Stomach smooth muscle (tissue), 2 donors: ENCODE data around the gene PRDX4.
"Not testable (repeated sequence)": the region's sequence is repeated elsewhere in the genome, so short reads cannot be mapped to it uniquely, and the experiment has no call there.

Experiments used
- H3K27ac ChIP-seq: one replicate; pipeline ENCODE4 v1.7.0; 2013; ENCODE audit warnings: mild to moderate bottlenecking, low read length, inconsistent platforms
- H3K27me3 ChIP-seq, 2 donors: one replicate each; pipeline ENCODE4 v1.7.0; 2013; ENCODE audit warnings: low read length in 2 of 2; ENCODE audit not compliant: insufficient read depth in 2 of 2, control insufficient read depth in 1 of 2
- H3K36me3 ChIP-seq, 2 donors: one replicate each; pipeline ENCODE4 v1.7.0; 2013; ENCODE audit warnings: low read length in 2 of 2; ENCODE audit not compliant: control insufficient read depth in 2 of 2, insufficient read depth in 2 of 2
- H3K4me1 ChIP-seq: one replicate; pipeline ENCODE4 v1.7.0; 2013; ENCODE audit warnings: low read length; ENCODE audit not compliant: control insufficient read depth, insufficient read depth
- H3K4me3 ChIP-seq, 2 donors: one replicate each; pipeline ENCODE4 v1.7.0; 2013; ENCODE audit warnings: low read length in 2 of 2
- H3K9ac ChIP-seq, 2 donors: one replicate each; pipeline ENCODE4 v1.7.0; 2013; ENCODE audit warnings: low read length in 2 of 2, mild to moderate bottlenecking in 1 of 2
- H3K9me3 ChIP-seq, 2 donors: one replicate each; pipeline ENCODE4 v1.7.0; 2013; ENCODE audit warnings: low read length in 2 of 2; ENCODE audit not compliant: control insufficient read depth in 2 of 2
- donor health status: healthy.
- donor health status: Pancreatic carcinoma.

PRDX4 gene

DNA sequence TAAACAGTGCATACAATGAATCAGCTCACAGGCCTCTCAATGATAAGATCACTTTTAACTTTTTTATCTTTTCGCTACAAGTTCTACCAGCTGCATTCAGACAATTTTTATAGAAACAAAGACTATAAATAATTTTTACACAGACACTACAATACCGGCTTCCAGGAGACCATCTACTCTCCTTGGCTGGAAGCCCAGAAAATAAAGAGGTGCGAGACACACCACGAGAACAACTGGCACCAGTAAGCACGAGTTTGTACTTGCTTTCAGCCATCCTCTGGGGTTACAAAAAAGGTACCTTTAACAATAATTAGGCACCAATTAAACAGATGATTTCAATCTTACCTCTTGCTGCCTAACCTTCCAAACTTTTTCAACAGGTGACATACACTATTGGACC, 11.2 kb upstream of the PRDX4 start:
- Histone ChIP-seq H3K27me3 (peaks cover 0 to 8% of the 10 kb centered on the region in 2 donors), H3K36me3 (no peaks in the 10 kb centered on the region), H3K27ac (no peak overlapping the region), H3K9me3 (peaks cover 0 to 3% of the 10 kb centered on the region in 2 donors), H3K4me1 (no peaks in the 10 kb centered on the region), H3K4me3 (no peak overlapping the region), H3K9ac (no peak overlapping the region)

- Histone ChIP-seq H3K4me3 (no peak overlapping the region), H3K27ac (no peak overlapping the region), H3K4me1 (no peaks in the 10 kb centered on the region), H3K9ac (no peak overlapping the region), H3K9me3 (peaks cover 0 to 3% of the 10 kb centered on the region in 2 donors), H3K27me3 (peaks cover 0 to 6% of the 10 kb centered on the region in 2 donors), H3K36me3 (no peaks in the 10 kb centered on the region)
Observed at GRCh38 chrX:23656684-23657083, 10.6 kb upstream of the PRDX4 start.

GRCh38 chrX:23659339-23659738, 8.0 kb upstream of the PRDX4 start:
- no peak overlapping the region for H3K27ac ChIP-seq
- H3K4me3 ChIP-seq: no peak overlapping the region
- H3K27me3 ChIP-seq: peaks cover 0 to 3% of the 10 kb centered on the region in 2 donors
- no peaks in the 10 kb centered on the region for H3K4me1 ChIP-seq
- H3K36me3 ChIP-seq: no peaks in the 10 kb centered on the region
- no peak overlapping the region for H3K9ac ChIP-seq
- no peaks in the 10 kb centered on the region for H3K9me3 ChIP-seq

- H3K36me3 ChIP-seq, H3K4me1 ChIP-seq, H3K27me3 ChIP-seq, H3K9ac ChIP-seq, H3K27ac ChIP-seq, H3K9me3 ChIP-seq, H3K4me3 ChIP-seq: not testable (repeated sequence)
Observed at GRCh38 chrX:23660083-23660765, 7.1 kb upstream of the PRDX4 start.

DNA sequence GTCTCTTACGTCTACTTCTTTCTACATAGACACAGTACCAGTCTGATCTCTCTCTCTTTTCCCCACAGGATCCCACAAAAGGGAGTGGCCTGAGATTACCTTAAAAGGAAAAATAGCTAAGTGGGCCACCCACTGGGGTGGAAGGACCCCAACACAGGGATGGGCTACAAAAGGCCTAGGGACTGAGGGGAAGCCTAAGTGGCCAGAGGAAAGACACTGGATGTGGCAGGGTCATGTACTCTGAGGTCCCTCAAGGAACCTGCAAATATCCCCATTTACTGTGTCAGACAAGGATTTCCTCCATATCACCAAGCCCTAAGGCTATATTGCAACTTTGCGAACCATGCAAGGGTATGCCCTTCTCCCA, 6.5 kb upstream of the PRDX4 start:
- Histone ChIP-seq H3K27me3 (no peaks in the 10 kb centered on the region), H3K27ac (no peak overlapping the region), H3K36me3 (no peaks in the 10 kb centered on the region), H3K9ac (no peak overlapping the region), H3K4me1 (no peaks in the 10 kb centered on the region), H3K4me3 (no peak overlapping the region), H3K9me3 (no peaks in the 10 kb centered on the region)

DNA sequence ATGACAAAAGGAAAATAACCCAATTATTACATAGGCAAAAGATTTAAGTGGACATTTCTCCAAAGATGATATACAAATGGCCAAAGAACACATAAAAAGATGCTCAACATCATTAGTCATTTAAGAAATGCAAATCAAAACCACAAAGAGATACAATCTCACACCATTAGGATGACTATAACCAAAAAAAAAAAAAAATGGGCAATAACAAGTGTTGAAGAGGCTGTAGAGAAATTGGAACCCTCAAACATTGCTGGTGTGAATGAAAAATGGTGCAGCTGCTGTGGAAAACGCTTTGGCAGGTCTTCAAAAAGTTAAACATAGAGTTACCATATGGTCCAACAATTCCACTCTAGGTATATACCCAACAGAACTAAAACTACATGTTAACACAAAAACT, 5.6 kb upstream of the PRDX4 start:
- Histone ChIP-seq H3K4me3 (no peak overlapping the region), H3K27me3 (no peaks in the 10 kb centered on the region), H3K4me1 (no peaks in the 10 kb centered on the region), H3K36me3 (no peaks in the 10 kb centered on the region), H3K9ac (no peak overlapping the region), H3K9me3 (no peaks in the 10 kb centered on the region), H3K27ac (no peak overlapping the region)

GRCh38 chrX:23662187-23662586, 5.1 kb upstream of the PRDX4 start:
- no peak overlapping the region for H3K4me3 ChIP-seq
- no peaks in the 10 kb centered on the region for H3K36me3 ChIP-seq
- H3K27me3 ChIP-seq: no peaks in the 10 kb centered on the region
- no peaks in the 10 kb centered on the region for H3K4me1 ChIP-seq
- no peaks in the 10 kb centered on the region for H3K9me3 ChIP-seq
- no peak overlapping the region for H3K9ac ChIP-seq
- H3K27ac ChIP-seq: no peak overlapping the region

DNA sequence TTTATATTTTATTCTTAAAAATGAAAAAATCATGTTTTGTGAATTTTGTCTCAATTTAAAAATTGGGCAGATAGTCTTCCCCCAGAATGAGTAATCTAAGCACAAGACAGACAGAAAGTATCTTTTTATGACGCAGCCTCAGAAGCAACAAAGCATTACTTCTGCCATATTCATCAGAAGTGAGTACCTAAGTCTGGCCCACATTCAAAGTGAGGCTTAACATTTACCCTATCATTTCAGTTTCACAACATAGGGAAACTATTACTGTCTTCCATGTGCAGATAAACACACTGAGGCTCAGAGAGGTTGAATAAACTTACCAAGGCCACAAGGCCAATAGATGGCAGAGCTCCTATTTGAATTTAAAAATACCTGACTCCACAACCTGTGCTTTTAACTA, 4.4 kb upstream of the PRDX4 start:
- H3K9ac ChIP-seq: no peak overlapping the region
- no peaks in the 10 kb centered on the region for H3K9me3 ChIP-seq
- no peak overlapping the region for H3K4me3 ChIP-seq
- no peaks in the 10 kb centered on the region for H3K27me3 ChIP-seq
- H3K27ac ChIP-seq: no peak overlapping the region
- H3K4me1 ChIP-seq: no peaks in the 10 kb centered on the region
- H3K36me3 ChIP-seq: no peaks in the 10 kb centered on the region

DNA sequence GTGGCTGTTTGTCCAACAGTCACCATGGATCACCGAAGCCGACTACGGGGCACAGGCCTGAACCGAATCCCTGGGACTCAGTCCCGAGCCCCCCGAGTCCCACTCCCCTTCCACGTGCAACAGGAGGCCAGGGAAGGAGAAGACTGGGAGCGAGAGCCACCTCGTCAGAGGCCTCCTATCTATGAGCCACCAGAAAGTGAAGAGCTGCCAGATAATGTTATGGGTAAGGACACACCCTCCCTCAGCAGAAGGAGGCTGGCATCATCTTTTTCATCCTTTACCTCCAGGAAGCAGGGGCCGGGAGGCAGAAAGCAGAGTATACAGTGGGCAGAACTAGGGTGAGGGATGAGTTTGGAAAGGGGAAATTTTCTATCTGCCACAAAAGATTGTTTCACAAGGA, 2.8 kb upstream of the PRDX4 start:
- Histone ChIP-seq H3K9ac (no peak overlapping the region), H3K27ac (no peak overlapping the region), H3K9me3 (no peaks in the 10 kb centered on the region), H3K27me3 (no peaks in the 10 kb centered on the region), H3K4me1 (no peaks in the 10 kb centered on the region), H3K4me3 (no peak overlapping the region), H3K36me3 (no peaks in the 10 kb centered on the region)

DNA sequence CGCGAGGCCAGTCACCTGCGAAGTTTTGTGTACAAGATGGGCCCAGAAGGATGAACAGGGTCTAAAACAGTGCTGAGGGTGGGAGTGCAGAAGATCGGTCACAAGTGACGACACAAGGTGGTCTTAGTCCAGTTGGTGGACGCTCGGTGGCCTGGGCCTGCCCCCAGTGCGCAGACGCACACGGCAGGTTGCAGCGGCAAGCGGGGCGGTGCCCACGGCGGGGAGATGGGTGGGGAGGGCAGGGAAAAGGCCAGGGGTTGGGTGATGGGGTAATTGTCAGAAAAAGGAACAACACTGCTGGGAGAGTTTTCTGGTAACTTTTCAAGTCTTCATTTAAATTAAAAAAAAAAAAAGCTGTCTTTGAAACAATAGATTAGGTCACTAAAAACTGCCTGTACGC, 1.0 kb upstream of the PRDX4 start:
- Histone ChIP-seq H3K27me3 (no peaks in the 10 kb centered on the region), H3K36me3 (no peaks in the 10 kb centered on the region), H3K9me3 (no peaks in the 10 kb centered on the region), H3K9ac (no peak overlapping the region), H3K4me3 (no peak overlapping the region), H3K27ac (no peak overlapping the region), H3K4me1 (no peaks in the 10 kb centered on the region)

- H3K4me3 ChIP-seq: peak overlapping the region; percentile 60 to 78
- peak overlapping the region in 1 of 2 donors; percentile 74 for H3K9ac ChIP-seq
- H3K27me3 ChIP-seq: no peaks in the 10 kb centered on the region
- no peaks in the 10 kb centered on the region for H3K9me3 ChIP-seq
- no peaks in the 10 kb centered on the region for H3K4me1 ChIP-seq
- no peaks in the 10 kb centered on the region for H3K36me3 ChIP-seq
- H3K27ac ChIP-seq: no peak overlapping the region
Observed at GRCh38 chrX:23668335-23668734, 1.0 kb downstream of the PRDX4 start.
